PC-9 (cell line): ENCODE data around the gene PLEKHM2.

Experiments used
- EZH2 ChIP-seq: fragments of 200-600 bp; sonication (generic); IDR thresholded peaks from 2 replicates; pipeline ENCODE4 v1.8.0; 2017; ENCODE audit warnings: antibody characterized with exemption, low read depth
- TF ChIP-seq, protein P1 (sequence below): fragments of 200-600 bp; sonication (generic); conservative IDR thresholded peaks from 2 replicates; pipeline ENCODE4 v1.6.1; 2017; ENCODE audit warnings: mixed run types, antibody characterized with exemption, mild to moderate bottlenecking, moderate library complexity

DNA sequence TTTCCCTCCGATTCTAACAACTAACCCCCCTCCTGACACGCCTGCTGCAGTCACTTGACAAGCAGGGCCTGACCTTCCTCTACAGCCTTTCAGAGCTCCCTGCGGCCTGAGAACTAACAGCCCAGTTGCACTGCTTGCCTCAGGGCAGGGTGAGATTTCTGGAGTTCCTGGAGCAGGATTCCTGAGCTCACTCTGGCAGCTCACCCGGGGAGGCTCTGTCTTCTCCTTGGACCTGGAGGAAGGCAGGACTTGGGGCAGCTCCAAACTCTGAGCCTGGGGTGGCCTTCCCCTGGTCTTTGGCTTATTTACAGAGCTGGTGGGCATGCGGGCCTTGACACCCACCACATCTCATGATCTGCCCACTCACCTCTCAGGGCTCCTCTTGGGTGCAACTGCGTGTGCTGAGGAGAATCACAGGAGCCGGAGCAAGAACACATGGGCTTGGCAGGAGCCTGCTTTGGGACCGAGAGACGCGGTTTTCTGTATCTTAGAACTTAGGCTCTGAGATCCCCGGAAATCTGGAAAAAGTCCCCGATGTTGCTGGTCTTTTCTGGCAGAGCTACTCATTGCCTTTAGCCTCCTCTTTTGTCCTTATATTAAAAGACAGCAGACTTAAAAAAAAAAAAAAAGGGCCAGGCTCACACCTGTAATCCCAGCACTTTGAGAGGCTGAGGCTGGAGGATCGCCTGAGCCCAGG, 38.9 kb downstream of the PLEKHM2 start:
- TF ChIP-seq, protein P1, sequence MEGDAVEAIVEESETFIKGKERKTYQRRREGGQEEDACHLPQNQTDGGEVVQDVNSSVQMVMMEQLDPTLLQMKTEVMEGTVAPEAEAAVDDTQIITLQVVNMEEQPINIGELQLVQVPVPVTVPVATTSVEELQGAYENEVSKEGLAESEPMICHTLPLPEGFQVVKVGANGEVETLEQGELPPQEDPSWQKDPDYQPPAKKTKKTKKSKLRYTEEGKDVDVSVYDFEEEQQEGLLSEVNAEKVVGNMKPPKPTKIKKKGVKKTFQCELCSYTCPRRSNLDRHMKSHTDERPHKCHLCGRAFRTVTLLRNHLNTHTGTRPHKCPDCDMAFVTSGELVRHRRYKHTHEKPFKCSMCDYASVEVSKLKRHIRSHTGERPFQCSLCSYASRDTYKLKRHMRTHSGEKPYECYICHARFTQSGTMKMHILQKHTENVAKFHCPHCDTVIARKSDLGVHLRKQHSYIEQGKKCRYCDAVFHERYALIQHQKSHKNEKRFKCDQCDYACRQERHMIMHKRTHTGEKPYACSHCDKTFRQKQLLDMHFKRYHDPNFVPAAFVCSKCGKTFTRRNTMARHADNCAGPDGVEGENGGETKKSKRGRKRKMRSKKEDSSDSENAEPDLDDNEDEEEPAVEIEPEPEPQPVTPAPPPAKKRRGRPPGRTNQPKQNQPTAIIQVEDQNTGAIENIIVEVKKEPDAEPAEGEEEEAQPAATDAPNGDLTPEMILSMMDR, result no peak
- no peak for TF ChIP-seq EZH2
